Naive thymus-derived CD8-positive, alpha-beta T cell (primary cell): ENCODE results near the gene DAD1. TPM values are rescaled to one million over a fixed set of nuclear protein-coding genes. Genes with fewer than 3 reads are reported as not detected.
"Not testable (repeated sequence)": the region's sequence is repeated elsewhere in the genome, so short reads cannot be mapped to it uniquely, and the experiment has no call there.

Experiments
- ATAC-seq, 2 donors: fragments of 150-1000 bp; cut with Tn5 transposase in 1 of 2; sonication (Bioruptor Pico), chemical (Tn5 transposase) in 1 of 2; 1 replicate in 1 of 2; 2 replicates in 1 of 2; pipeline ENCODE4 v1.10.0; 2021; ENCODE audit warnings: mild to moderate bottlenecking in 2 of 2, moderate library complexity in 2 of 2
- POLR2A ChIA-PET: fragments of 350-600 bp; sonication (Branson Sonifier 250); formaldehyde crosslinking; loops from one replicate; lab custom pipeline; 2021; ENCODE audit warnings: antibody characterized with exemption; lab: Charles Lee
- DNase-seq, 10 donors: peaks; one replicate each; pipeline versions ENCODE4 v3.0.0 to v3.0.0-alpha.2; 2020 to 2022
- H3K27ac Mint-ChIP-seq, 10 donors: one replicate each; pipeline ENCODE4 v1.8.0; 2020 to 2022; ENCODE audit warnings: mild to moderate bottlenecking in 10 of 10, mixed read lengths in 10 of 10, moderate library complexity in 4 of 10, inconsistent platforms in 1 of 10
- H3K27me3 Mint-ChIP-seq, 5 donors: one replicate each; pipeline ENCODE4 v1.8.0; 2021 to 2022; ENCODE audit warnings: mixed read lengths in 5 of 5
- H3K36me3 Mint-ChIP-seq, 3 donors: one replicate each; pipeline ENCODE4 v1.8.0; 2020 to 2022; ENCODE audit warnings: mixed read lengths in 3 of 3, mild to moderate bottlenecking in 2 of 3, inconsistent platforms in 1 of 3
- H3K4me1 Mint-ChIP-seq, 4 donors: one replicate each; pipeline ENCODE4 v1.8.0; 2021 to 2022; ENCODE audit warnings: mixed read lengths in 4 of 4
- H3K4me3 Mint-ChIP-seq, 10 donors: one replicate each; pipeline ENCODE4 v1.8.0; 2020 to 2022; ENCODE audit warnings: mild to moderate bottlenecking in 10 of 10, mixed read lengths in 10 of 10, moderate library complexity in 6 of 10, inconsistent platforms in 1 of 10
- H3K9me3 Mint-ChIP-seq, 9 donors: one replicate each; pipeline ENCODE4 v1.8.0; 2020 to 2022; ENCODE audit warnings: mixed read lengths in 9 of 9, mild to moderate bottlenecking in 3 of 9, inconsistent platforms in 1 of 9, moderate library complexity in 1 of 9
- polyA plus RNA-seq, 3 donors: library from polyadenylated mRNA; unstranded; fragments of 300-500 nt; fragmentation: Illumina TruSeq; gene quantifications; one replicate each; pipeline ENCODE4 v1.2.3, GENCODE V29; 2021
- total RNA-seq, 8 experiments: library from RNA in 2 of 8; stranded (reverse) in 2 of 8; gene quantifications; one replicate each; pipeline ENCODE4 v1.2.3 and lab custom pipeline; 2021 to 2026

DAD1 gene
- total and polyA plus RNA-seq, 5 experiments from 2014 or later: 120 to 660 (median 610) TPM

- ATAC-seq (peak in 1 of 2 donors; percentile 2), DNase-seq (no peak)
- H3K4me1 Mint-ChIP-seq: peaks cover 53 to 97% (median 95%) of the 10 kb centered on the region in 4 donors
- H3K27ac Mint-ChIP-seq: peak overlapping the region; percentile 96 to 100 (median 97)
- H3K36me3 Mint-ChIP-seq: peaks cover 24 to 90% (median 67%) of the 10 kb centered on the region in 3 donors
- no peaks in the 10 kb centered on the region for H3K9me3 Mint-ChIP-seq
- peak overlapping the region; percentile 73 to 92 (median 83) for H3K4me3 Mint-ChIP-seq
- POLR2A ChIA-PET: interaction anchor here (0.5 to 13.3 kb wide), 17 partner anchors 14 to 908 kb away, joined by 3 to 879 read pairs (median 4); no protein-coding TSS in a partner anchor
- no peaks in the 10 kb centered on the region for H3K27me3 Mint-ChIP-seq
Measured at GRCh38 chr14:22549324-22549962, 39.6 kb downstream of the DAD1 start.

- ATAC-seq (no peak), DNase-seq (no peak)
- peaks cover 53 to 100% (median 99%) of the 10 kb centered on the region in 4 donors for H3K4me1 Mint-ChIP-seq
Measured at GRCh38 chr14:22547948-22548750, 40.9 kb downstream of the DAD1 start.

GRCh38 chr14:22547313-22547947, 41.6 kb downstream of the DAD1 start:
- DNase-seq: no peak
- no peaks in the 10 kb centered on the region for H3K27me3 Mint-ChIP-seq
- POLR2A ChIA-PET: interaction anchor here (1.1 to 13.3 kb wide), 8 partner anchors 8 to 824 kb away, joined by 3 to 879 read pairs (median 60); partner anchors contain the start of gene LRP10
- peak overlapping the region; percentile 94 to 100 (median 97) for H3K27ac Mint-ChIP-seq
- peaks cover 32 to 99% (median 77%) of the 10 kb centered on the region in 3 donors for H3K36me3 Mint-ChIP-seq
- H3K4me1 Mint-ChIP-seq: peaks cover 52 to 100% (median 98%) of the 10 kb centered on the region in 4 donors
- peak overlapping the region; percentile 73 to 87 (median 80) for H3K4me3 Mint-ChIP-seq
- ATAC-seq: no peak
- no peaks in the 10 kb centered on the region for H3K9me3 Mint-ChIP-seq

More at GRCh38 chr14:22547948-22548750, 40.9 kb downstream of the DAD1 start:
- Mint-ChIP-seq H3K9me3 (no peaks in the 10 kb centered on the region), H3K4me3 (peak overlapping the region; percentile 73 to 87 (median 82)), H3K27me3 (no peaks in the 10 kb centered on the region), H3K27ac (peak overlapping the region; percentile 94 to 100 (median 97)), H3K36me3 (peaks cover 24 to 98% (median 78%) of the 10 kb centered on the region in 3 donors)
- POLR2A ChIA-PET: interaction anchor here (0.6 to 13.3 kb wide), 13 partner anchors 8 to 707 kb away, joined by 3 to 879 read pairs (median 4); partner anchors contain the start of gene LRP10

- Mint-ChIP-seq H3K27me3 (no peaks in the 10 kb centered on the region), H3K4me1 (peaks cover 52 to 100% (median 98%) of the 10 kb centered on the region in 4 donors), H3K27ac (peak overlapping the region; percentile 94 to 100 (median 97)), H3K4me3 (peak overlapping the region; percentile 73 to 87 (median 80)), H3K36me3 (peaks cover 38 to 99% (median 78%) of the 10 kb centered on the region in 3 donors), H3K9me3 (no peaks in the 10 kb centered on the region)
- no peak for DNase-seq
- no peak for ATAC-seq
- POLR2A ChIA-PET: interaction anchor here (0.9 to 13.3 kb wide), 11 partner anchors 9 to 823 kb away, joined by 3 to 879 read pairs (median 6); partner anchors contain the start of genes ACIN1 and C14orf119
Measured at GRCh38 chr14:22546722-22547071, 42.3 kb downstream of the DAD1 start.

- Mint-ChIP-seq H3K27me3 (no peaks in the 10 kb centered on the region), H3K4me1 (peaks cover 52 to 100% (median 98%) of the 10 kb centered on the region in 4 donors), H3K36me3 (peaks cover 40 to 99% (median 78%) of the 10 kb centered on the region in 3 donors), H3K9me3 (no peaks in the 10 kb centered on the region), H3K4me3 (peak overlapping the region; percentile 73 to 87 (median 80)), H3K27ac (peak overlapping the region; percentile 94 to 100 (median 97))
- peak in 2 of 10 donors; percentile 52 for DNase-seq
- POLR2A ChIA-PET: interaction anchor here (0.6 to 13.3 kb wide), 13 partner anchors 10 to 1108 kb away, joined by 3 to 879 read pairs (median 4); partner anchors contain the start of genes ACIN1 and C14orf119
- peak; percentile 8 to 17 for ATAC-seq
Measured at GRCh38 chr14:22545842-22546721, 42.9 kb downstream of the DAD1 start.

GRCh38 chr14:22544881-22545420, 44.1 kb downstream of the DAD1 start:
- peak overlapping the region; percentile 73 to 87 (median 80) for H3K4me3 Mint-ChIP-seq
- H3K9me3 Mint-ChIP-seq: no peaks in the 10 kb centered on the region
- no peaks in the 10 kb centered on the region for H3K27me3 Mint-ChIP-seq
- peaks cover 54 to 100% (median 97%) of the 10 kb centered on the region in 4 donors for H3K4me1 Mint-ChIP-seq
- POLR2A ChIA-PET: interaction anchor here (0.7 to 13.3 kb wide), 7 partner anchors 11 to 719 kb away, joined by 3 to 879 read pairs (median 100); no protein-coding TSS in a partner anchor
- DNase-seq (no peak), ATAC-seq (no peak)
- peak overlapping the region; percentile 94 to 100 (median 97) for H3K27ac Mint-ChIP-seq
- peaks cover 45 to 99% (median 78%) of the 10 kb centered on the region in 3 donors for H3K36me3 Mint-ChIP-seq

GRCh38 chr14:22544406-22544805, 44.6 kb downstream of the DAD1 start:
- Mint-ChIP-seq H3K27me3 (no peaks in the 10 kb centered on the region), H3K4me3 (peak overlapping the region; percentile 73 to 87 (median 80)), H3K36me3 (peaks cover 40 to 99% (median 78%) of the 10 kb centered on the region in 3 donors), H3K9me3 (no peaks in the 10 kb centered on the region), H3K27ac (peak overlapping the region; percentile 94 to 100 (median 97)), H3K4me1 (peaks cover 55 to 100% (median 97%) of the 10 kb centered on the region in 4 donors)
- no peak for DNase-seq
- no peak for ATAC-seq
- POLR2A ChIA-PET: interaction anchor here (4.8 to 13.3 kb wide), 4 partner anchors 11 to 38 kb away, joined by 100 to 879 read pairs (median 449); no protein-coding TSS in a partner anchor

- POLR2A ChIA-PET: interaction anchor here (0.6 to 20.6 kb wide), 5 partner anchors 7 to 438 kb away, joined by 4 to 879 read pairs (median 91); no protein-coding TSS in a partner anchor
- H3K9me3 Mint-ChIP-seq, DNase-seq, H3K27me3 Mint-ChIP-seq, ATAC-seq: not testable (repeated sequence)
- Mint-ChIP-seq H3K4me3 (peak overlapping the region; percentile 73 to 87 (median 80)), H3K27ac (peak overlapping the region; percentile 94 to 100 (median 97)), H3K4me1 (peaks cover 58 to 100% (median 97%) of the 10 kb centered on the region in 4 donors), H3K36me3 (peaks cover 33 to 99% (median 78%) of the 10 kb centered on the region in 3 donors)
Measured at GRCh38 chr14:22543570-22544357, 45.3 kb downstream of the DAD1 start.

GRCh38 chr14:22542360-22542759, 46.7 kb downstream of the DAD1 start:
- H3K27me3 Mint-ChIP-seq: no peaks in the 10 kb centered on the region
- no peaks in the 10 kb centered on the region for H3K9me3 Mint-ChIP-seq
- POLR2A ChIA-PET: interaction anchor here (0.9 to 20.6 kb wide), 13 partner anchors 9 to 1031 kb away, joined by 3 to 879 read pairs (median 7); partner anchors contain the start of gene METTL3
- H3K4me1 Mint-ChIP-seq: peaks cover 58 to 100% (median 98%) of the 10 kb centered on the region in 4 donors
- H3K4me3 Mint-ChIP-seq: peak overlapping the region; percentile 70 to 89 (median 83)
- DNase-seq (no peak), ATAC-seq (no peak)
- H3K27ac Mint-ChIP-seq: peak overlapping the region; percentile 90 to 100 (median 97)
- H3K36me3 Mint-ChIP-seq: peaks cover 25 to 99% (median 79%) of the 10 kb centered on the region in 3 donors

GRCh38 chr14:22541721-22542120, 47.3 kb downstream of the DAD1 start:
- H3K27me3 Mint-ChIP-seq: no peaks in the 10 kb centered on the region
- peak overlapping the region; percentile 70 to 89 (median 83) for H3K4me3 Mint-ChIP-seq
- H3K4me1 Mint-ChIP-seq: peaks cover 57 to 100% (median 98%) of the 10 kb centered on the region in 4 donors
- POLR2A ChIA-PET: interaction anchor here (0.9 to 20.6 kb wide), 14 partner anchors 9 to 1031 kb away, joined by 3 to 879 read pairs (median 6); partner anchors contain the start of gene METTL3
- H3K27ac Mint-ChIP-seq: peak overlapping the region; percentile 90 to 100 (median 97)
- ATAC-seq (no peak), DNase-seq (no peak)
- no peaks in the 10 kb centered on the region for H3K9me3 Mint-ChIP-seq
- peaks cover 25 to 99% (median 85%) of the 10 kb centered on the region in 3 donors for H3K36me3 Mint-ChIP-seq
